ENCODE data around the gene MAP3K13.

DNA sequence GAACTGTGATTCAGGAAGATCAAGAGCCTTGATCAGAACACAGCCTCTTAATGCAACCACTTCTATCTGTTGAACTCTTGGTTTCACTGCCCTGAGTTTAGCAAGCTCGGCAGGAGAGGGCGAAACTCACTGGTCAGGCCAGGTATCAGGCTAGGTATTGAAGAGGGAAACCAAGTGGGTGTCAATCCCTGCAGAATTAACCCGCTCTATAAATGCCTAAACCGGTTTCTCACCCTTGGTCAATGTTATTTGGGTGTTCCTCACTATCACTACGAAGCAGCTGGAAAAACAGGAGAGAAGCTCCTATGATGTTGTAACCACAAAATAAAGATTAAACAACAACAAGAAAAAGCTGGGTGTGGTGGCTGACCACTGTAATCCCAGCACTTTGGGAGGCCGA is 165.6 kb downstream of the MAP3K13 start:
- no peak for TF ChIP-seq CTCF (conservative IDR thresholded peaks at IDR 0.05 in 1 of 2, IDR thresholded peaks at IDR 0.05 in 1 of 2; ENCODE audit: extremely low read depth in 1 of 2, insufficient read depth in 1 of 2, low read depth in 1 of 2, low read length in 2 of 2)
- TF ChIP-seq EZH2 (IDR thresholded peaks at IDR 0.05; ENCODE audit: borderline replicate concordance, low read length): no peak

Data from mammary epithelial cell (primary cell).